Breast epithelium (tissue), 4 donors: ENCODE measurements around the gene PRCC. TPM values are rescaled to one million over a fixed set of nuclear protein-coding genes. Genes with fewer than 3 reads are reported as not detected.

Experiments
- DNase-seq, 2 donors: peaks; one replicate each; pipeline ENCODE4 v3.0.0-alpha.2; 2019; ENCODE audit warnings: low spot score in 2 of 2
- H3K27ac ChIP-seq, 2 donors: fragments of 200-600 bp; sonication (generic) in 1 of 2; one replicate each; pipeline ENCODE4 v1.5.1; 2016 to 2019; ENCODE audit warnings: mild to moderate bottlenecking in 1 of 2
- H3K27me3 ChIP-seq, 2 donors: fragments of 200-600 bp; sonication (generic) in 1 of 2; one replicate each; pipeline versions ENCODE4 v1.5.1 to v1.6.0; 2017 to 2019; ENCODE audit warnings: control low read depth in 1 of 2, mild to moderate bottlenecking in 1 of 2
- H3K36me3 ChIP-seq: fragments of 200-600 bp; one replicate; pipeline ENCODE4 v1.5.1; 2019
- H3K4me1 ChIP-seq, 2 donors: fragments of 200-600 bp; sonication (generic); one replicate each; pipeline ENCODE4 v1.5.1; 2016 to 2019; ENCODE audit warnings: control low read depth in 1 of 2
- H3K4me3 ChIP-seq, 3 donors: fragments of 200-600 bp; sonication (generic); 1 replicate in 2 of 3; 2 replicates in 1 of 3; pipeline ENCODE4 v1.5.1; 2016 to 2019; ENCODE audit warnings: mild to moderate bottlenecking in 3 of 3, moderate library complexity in 2 of 3
- H3K9me3 ChIP-seq, 2 donors: fragments of 200-600 bp; sonication (generic) in 1 of 2; one replicate each; pipeline ENCODE4 v1.5.1; 2016 to 2019; ENCODE audit warnings: control low read depth in 1 of 2
- POLR2A ChIP-seq: fragments of 450-650 bp; IDR thresholded peaks from one replicate; pipeline ENCODE4 v1.6.1; 2016; ENCODE audit warnings: antibody characterized with exemption, mild to moderate bottlenecking, moderate library complexity
- POLR2AphosphoS5 ChIP-seq, 3 donors: sonication (generic); formaldehyde crosslinking; IDR thresholded peaks; one replicate each; pipeline ENCODE4 v1.6.1; 2017; ENCODE audit warnings: antibody characterized with exemption in 3 of 3
- intact Hi-C: fragments of 100-400 bp; cut with DNase I; formaldehyde crosslinking; loops from one replicate; pipeline ENCODE4 v1.15.1; 2023; ENCODE audit warnings: low total_unique reads
- total RNA-seq, 3 donors: library from RNA; depleted of rRNA; stranded (reverse); fragments of >200 nt; gene quantifications; one replicate each; pipeline ENCODE4 v1.1.0, GENCODE V29; 2016
- TF ChIP-seq, protein P1 (sequence below), 3 donors: fragments of 450-650 bp; IDR thresholded peaks; one replicate each; pipeline ENCODE4 v1.5.1; 2016 to 2017; ENCODE audit warnings: antibody characterized with exemption in 3 of 3, mild to moderate bottlenecking in 3 of 3, moderate library complexity in 3 of 3

The PRCC gene
- total RNA-seq, 3 donors from 2014 or later: 21.6 to 35.9 (median 24.9) TPM

DNA sequence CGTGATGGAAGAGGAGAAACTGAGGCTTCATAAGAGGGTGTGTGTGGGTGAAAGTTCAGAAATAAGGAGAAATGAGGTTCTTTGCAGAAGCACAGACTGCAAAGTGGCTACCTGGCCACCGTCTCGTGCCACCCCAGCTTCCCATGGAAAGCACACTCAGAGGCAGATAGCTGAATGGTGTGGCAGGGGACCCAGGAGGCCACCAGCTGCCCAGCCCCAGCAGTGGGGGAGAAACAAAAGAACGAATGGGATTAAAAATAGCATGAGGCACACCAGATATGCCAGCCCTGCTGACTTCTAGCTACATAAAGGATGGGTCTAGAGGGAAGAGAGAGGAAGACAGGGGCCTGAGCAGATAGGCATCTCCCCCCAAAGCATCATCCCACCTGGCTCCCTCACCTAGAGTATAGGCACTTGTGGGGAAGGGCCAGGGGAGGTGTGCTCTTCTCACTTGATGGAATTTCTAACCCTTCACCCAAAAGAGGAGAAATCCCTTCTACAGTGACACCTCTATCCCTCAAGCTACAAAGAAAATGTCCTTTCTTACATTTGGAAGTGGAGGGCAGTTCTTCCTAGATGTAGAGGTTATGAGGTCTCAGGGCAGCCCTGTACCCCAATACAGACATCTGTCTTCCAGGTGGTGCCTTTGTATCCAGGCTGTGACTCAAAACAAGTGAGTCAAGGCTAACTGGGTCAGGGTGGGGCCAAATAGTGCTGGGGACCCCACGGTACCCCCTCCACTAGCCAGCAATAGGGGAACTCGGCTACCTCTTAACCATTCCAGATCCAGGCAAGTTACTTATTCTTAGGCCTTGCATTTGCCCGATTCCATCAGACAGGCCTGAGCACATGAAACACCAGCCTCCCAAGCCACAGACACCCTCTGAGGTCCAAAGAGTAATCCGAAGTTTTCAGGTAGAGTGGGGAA, 19.3 kb upstream of the PRCC start:
- peak overlapping the region; percentile 100 for H3K27ac ChIP-seq
- H3K4me3 ChIP-seq: peak overlapping the region; percentile 87 to 98 (median 95)
- TF ChIP-seq POLR2AphosphoS5 (IDR thresholded peaks at IDR 0.05) (no peak), POLR2A (no peak)
- TF ChIP-seq, protein P1, sequence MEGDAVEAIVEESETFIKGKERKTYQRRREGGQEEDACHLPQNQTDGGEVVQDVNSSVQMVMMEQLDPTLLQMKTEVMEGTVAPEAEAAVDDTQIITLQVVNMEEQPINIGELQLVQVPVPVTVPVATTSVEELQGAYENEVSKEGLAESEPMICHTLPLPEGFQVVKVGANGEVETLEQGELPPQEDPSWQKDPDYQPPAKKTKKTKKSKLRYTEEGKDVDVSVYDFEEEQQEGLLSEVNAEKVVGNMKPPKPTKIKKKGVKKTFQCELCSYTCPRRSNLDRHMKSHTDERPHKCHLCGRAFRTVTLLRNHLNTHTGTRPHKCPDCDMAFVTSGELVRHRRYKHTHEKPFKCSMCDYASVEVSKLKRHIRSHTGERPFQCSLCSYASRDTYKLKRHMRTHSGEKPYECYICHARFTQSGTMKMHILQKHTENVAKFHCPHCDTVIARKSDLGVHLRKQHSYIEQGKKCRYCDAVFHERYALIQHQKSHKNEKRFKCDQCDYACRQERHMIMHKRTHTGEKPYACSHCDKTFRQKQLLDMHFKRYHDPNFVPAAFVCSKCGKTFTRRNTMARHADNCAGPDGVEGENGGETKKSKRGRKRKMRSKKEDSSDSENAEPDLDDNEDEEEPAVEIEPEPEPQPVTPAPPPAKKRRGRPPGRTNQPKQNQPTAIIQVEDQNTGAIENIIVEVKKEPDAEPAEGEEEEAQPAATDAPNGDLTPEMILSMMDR (IDR thresholded peaks at IDR 0.05): no peak
- DNase-seq: no peak
- H3K4me1 ChIP-seq: peaks cover 8 to 36% of the 10 kb centered on the region in 2 donors
- intact Hi-C loops: loop anchor here (2.0 kb wide), 1 partner anchor 65 kb away; no protein-coding TSS in a partner anchor
- H3K36me3 ChIP-seq: no peaks in the 10 kb centered on the region
- no peaks in the 10 kb centered on the region for H3K9me3 ChIP-seq
- H3K27me3 ChIP-seq: no peaks in the 10 kb centered on the region

DNA sequence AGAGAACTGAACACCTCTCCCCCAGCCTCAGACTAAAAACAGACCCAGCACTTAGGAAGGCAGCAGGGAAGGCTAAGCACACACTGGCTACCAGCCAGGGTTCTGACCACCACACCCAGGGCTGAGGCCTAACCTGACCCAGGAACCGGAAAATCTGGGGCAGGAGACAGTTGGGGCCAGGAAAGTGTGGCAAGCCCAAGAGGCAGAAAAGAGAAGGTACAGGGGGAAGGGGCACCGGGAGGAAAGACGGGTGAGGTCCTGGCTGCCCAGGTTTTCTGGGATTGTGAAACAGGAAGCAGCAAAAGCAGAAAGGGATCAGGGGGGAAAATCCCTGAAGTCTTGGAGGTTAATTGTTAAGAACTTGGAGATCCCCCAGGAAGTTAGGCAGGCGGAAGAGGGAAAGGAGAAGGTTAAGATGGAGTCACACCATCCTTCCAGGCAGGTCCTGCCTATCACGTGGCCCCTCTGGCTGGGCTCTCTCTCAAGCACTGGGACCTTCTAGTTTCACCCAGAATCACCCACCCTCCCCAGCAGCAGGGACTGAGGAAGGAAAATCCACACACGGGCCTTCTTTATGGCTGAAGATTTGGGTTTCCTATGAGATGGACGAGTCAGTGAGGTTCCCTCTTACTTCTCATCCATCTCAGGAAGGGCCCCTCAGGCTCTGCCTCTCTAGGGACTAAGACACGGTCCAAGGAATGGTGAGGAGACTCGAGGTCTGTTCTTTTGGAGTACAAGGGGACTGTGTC, 18.5 kb upstream of the PRCC start:
- H3K36me3 ChIP-seq: no peaks in the 10 kb centered on the region
- DNase-seq: peak in 1 of 2 donors; percentile 48
- peak overlapping the region; percentile 87 to 98 (median 95) for H3K4me3 ChIP-seq
- H3K27me3 ChIP-seq: no peaks in the 10 kb centered on the region
- intact Hi-C loops: no loop called here
- H3K4me1 ChIP-seq: peaks cover 8 to 38% of the 10 kb centered on the region in 2 donors
- H3K9me3 ChIP-seq: no peaks in the 10 kb centered on the region
- peak overlapping the region; percentile 100 for H3K27ac ChIP-seq
- TF ChIP-seq, protein P1 (IDR thresholded peaks at IDR 0.05): peak in 2 of 3 donors; percentile 26 to 32
- TF ChIP-seq POLR2A (peak; percentile 40), POLR2AphosphoS5 (IDR thresholded peaks at IDR 0.05) (peak; percentile 1 to 66 (median 59))

DNA sequence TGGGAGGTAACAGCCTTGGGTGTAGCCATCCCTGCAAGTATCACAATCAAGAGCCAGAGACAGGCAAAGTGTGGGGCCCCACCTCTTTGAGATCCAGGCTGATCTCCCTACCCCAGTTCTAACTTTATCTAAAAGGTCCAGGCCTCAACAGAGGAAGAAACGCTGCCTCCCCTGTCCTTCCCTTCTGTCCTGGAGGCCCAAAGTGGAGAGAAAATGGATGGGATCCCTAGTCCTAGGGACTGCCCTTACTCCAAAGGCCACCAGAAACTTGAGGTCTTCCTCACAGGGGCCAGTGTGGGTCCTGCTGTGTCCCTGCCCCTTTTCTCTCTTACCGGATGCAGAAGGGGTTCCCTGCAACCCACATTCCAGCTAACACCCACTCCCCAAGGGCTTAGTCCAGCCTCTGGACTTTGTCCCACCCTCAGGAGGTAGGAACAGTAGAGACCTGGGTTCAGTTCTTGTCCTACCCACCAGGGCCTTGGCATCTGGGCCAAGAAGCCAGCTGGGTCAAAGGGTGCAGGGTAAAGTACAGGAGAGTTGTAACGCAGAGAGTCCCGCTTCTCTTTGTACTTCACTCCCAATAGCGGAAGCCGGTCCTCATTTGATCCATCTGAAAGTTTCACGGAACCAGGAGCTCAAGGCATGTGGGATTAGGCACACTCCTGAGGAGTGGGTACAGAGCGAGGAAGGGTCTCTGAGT, 17.8 kb upstream of the PRCC start:
- peak overlapping the region; percentile 87 to 98 (median 95) for H3K4me3 ChIP-seq
- no peak for TF ChIP-seq POLR2AphosphoS5 (IDR thresholded peaks at IDR 0.05)
- TF ChIP-seq, protein P1 (IDR thresholded peaks at IDR 0.05): no peak
- no peak for TF ChIP-seq POLR2A
- DNase-seq: no peak
- no peaks in the 10 kb centered on the region for H3K9me3 ChIP-seq
- H3K4me1 ChIP-seq: peaks cover 8 to 38% of the 10 kb centered on the region in 2 donors
- intact Hi-C loops: no loop called here
- no peaks in the 10 kb centered on the region for H3K36me3 ChIP-seq
- peak overlapping the region; percentile 100 for H3K27ac ChIP-seq
- H3K27me3 ChIP-seq: no peaks in the 10 kb centered on the region

- H3K27ac ChIP-seq: peak overlapping the region; percentile 100
- DNase-seq: peak; percentile 69 to 76
- no peaks in the 10 kb centered on the region for H3K36me3 ChIP-seq
- H3K9me3 ChIP-seq: no peaks in the 10 kb centered on the region
- peaks cover 8 to 38% of the 10 kb centered on the region in 2 donors for H3K4me1 ChIP-seq
- H3K27me3 ChIP-seq: no peaks in the 10 kb centered on the region
- peak overlapping the region; percentile 87 to 98 (median 95) for H3K4me3 ChIP-seq
- TF ChIP-seq POLR2AphosphoS5 (IDR thresholded peaks at IDR 0.05) (peak; percentile 11 to 68 (median 14)), POLR2A (no peak)
- intact Hi-C loops: no loop called here
These were observed 17.1 kb upstream of the PRCC start for GRCh38 chr1:156750191-156750672.
